22Rv1 (cell line): ENCODE results near the gene OS9.
A peak's percentile ranks its signal among the peaks of the same experiment; 100 is the strongest.

ENCODE experiments used
- H3K27ac ChIP-seq: fragments of 450-650 bp; 2 replicates; pipeline ENCODE4 v1.5.1; 2017
- ZFX ChIP-seq: fragments of 450-650 bp; IDR thresholded peaks from 2 replicates; pipeline ENCODE4 v1.6.1; 2017; ENCODE audit warnings: antibody characterized with exemption, borderline replicate concordance
- TF ChIP-seq, protein P1 (sequence below): fragments of 450-650 bp; IDR thresholded peaks from 2 replicates; pipeline ENCODE4 v1.5.1; 2017; ENCODE audit warnings: mild to moderate bottlenecking

The OS9 gene

GRCh38 chr12:57732726-57733593, 39.0 kb downstream of the OS9 start:
- TF ChIP-seq, protein P1, sequence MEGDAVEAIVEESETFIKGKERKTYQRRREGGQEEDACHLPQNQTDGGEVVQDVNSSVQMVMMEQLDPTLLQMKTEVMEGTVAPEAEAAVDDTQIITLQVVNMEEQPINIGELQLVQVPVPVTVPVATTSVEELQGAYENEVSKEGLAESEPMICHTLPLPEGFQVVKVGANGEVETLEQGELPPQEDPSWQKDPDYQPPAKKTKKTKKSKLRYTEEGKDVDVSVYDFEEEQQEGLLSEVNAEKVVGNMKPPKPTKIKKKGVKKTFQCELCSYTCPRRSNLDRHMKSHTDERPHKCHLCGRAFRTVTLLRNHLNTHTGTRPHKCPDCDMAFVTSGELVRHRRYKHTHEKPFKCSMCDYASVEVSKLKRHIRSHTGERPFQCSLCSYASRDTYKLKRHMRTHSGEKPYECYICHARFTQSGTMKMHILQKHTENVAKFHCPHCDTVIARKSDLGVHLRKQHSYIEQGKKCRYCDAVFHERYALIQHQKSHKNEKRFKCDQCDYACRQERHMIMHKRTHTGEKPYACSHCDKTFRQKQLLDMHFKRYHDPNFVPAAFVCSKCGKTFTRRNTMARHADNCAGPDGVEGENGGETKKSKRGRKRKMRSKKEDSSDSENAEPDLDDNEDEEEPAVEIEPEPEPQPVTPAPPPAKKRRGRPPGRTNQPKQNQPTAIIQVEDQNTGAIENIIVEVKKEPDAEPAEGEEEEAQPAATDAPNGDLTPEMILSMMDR, result no peak
- no peak for TF ChIP-seq ZFX

DNA sequence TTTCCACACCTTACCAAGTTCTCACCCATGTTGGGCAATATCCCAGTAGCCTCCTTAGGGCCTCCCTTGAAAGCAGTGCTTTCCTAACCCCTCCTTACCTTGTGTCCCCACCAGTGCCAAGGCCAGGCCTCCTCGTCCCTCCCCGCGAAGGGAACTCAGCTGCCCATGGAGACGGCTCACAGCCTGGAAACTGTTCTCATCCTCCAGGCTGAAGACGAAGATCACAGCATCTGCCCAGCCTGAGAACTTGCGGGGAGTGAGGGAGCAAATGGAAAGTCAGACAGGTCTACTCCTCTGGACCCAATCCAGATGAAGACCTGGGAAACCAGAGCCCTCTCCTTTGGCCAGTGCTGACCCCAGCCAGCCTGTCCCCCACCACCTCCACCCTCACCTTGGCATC, 40.0 kb downstream of the OS9 start:
- H3K27ac ChIP-seq, result no peak overlapping the region
- TF ChIP-seq, protein P1, result no peak
- no peak for TF ChIP-seq ZFX

More at GRCh38 chr12:57732726-57733593, 39.0 kb downstream of the OS9 start:
- H3K27ac ChIP-seq, result no peak overlapping the region

DNA sequence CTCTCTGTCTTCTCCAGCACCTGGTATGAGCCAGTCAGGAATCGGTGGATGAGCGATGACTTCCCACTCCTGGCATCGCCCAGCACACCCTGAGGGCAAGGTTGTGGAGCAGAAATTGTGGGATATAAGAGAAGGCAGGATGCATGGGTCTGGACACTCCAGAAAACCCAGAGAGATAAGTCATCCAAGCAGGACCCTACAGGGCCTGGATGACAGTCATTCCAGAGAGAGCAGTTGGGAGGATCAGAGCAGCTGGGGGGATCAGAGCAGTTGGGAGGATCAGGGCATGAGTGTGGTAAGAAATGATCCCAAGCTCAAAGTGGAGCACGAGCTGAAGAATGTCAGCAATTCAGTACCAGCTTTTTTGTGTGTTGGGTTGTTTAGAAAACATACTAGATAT, 40.7 kb downstream of the OS9 start:
- TF ChIP-seq, protein P1, result no peak
- TF ChIP-seq ZFX, result no peak
- H3K27ac ChIP-seq, result no peak overlapping the region

GRCh38 chr12:57735198-57735855, 41.4 kb downstream of the OS9 start:
- H3K27ac ChIP-seq, result no peak overlapping the region
- TF ChIP-seq ZFX, result no peak
- TF ChIP-seq, protein P1, result no peak

GRCh38 chr12:57735952-57736740, 42.2 kb downstream of the OS9 start:
- no peak overlapping the region for H3K27ac ChIP-seq
- TF ChIP-seq, protein P1, result peak; percentile 41
- no peak for TF ChIP-seq ZFX

DNA sequence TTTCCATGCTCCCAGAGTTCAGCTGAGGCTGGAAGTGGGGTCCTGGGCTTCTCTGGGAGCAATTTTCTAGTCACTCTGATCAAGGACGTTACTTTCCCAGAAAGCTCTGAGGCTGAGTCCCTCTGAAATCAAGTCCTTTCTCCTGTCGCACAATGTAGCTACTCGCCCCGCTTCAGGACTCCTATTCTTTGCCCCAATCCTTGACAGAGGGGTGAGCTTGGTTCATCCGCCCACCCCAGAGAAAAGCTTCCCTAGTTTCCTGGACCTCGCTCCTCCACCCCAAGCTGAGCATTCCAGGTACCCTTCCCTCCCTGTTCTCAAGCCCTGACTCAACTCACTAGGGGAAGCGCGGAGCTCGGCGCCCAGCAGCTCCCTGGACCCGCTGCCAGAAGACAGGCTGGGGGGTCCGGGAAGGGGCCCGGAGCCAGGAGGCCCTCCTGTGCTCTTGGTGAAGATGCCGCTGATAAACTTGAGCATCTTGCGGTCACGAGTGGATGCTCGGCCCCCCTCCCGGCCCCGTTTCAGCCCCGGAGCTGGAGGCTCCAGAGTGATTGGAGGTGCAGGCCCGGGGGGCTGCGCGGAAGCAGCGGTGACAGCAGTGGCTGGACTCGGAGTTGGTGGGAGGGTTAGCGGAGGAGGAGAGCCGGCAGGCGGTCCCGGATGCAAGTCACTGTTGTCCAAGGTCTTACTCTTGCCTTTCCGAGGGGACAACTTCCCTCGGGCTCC, 43.0 kb downstream of the OS9 start:
- H3K27ac ChIP-seq, result no peak overlapping the region
- TF ChIP-seq, protein P1, result no peak
- no peak for TF ChIP-seq ZFX
